Astrocyte of the spinal cord (primary cell): ENCODE data around the gene SPTBN5.
A peak's percentile ranks its signal among the peaks of the same experiment; 100 is the strongest.

Source experiments
- DNase-seq: peaks from one replicate; pipeline ENCODE4 v3.0.0; 2011; ENCODE audit warnings: low read depth, low spot score
- H3K4me3 ChIP-seq: 2 replicates; pipeline ENCODE4 v1.5.1; 2011; ENCODE audit warnings: low read depth, mild to moderate bottlenecking, low read length, moderate library complexity
- in situ Hi-C: cut with HindIII; loops from 2 replicates; pipeline ENCODE4 v1.10.0; 2017; ENCODE audit warnings: low sequenced_read_pairs
- TF ChIP-seq, protein P1 (sequence below): IDR thresholded peaks from 2 replicates; pipeline ENCODE4 v1.5.1; 2012; ENCODE audit warnings: low read depth, mild to moderate bottlenecking, low read length, inconsistent platforms

SPTBN5 gene

DNA sequence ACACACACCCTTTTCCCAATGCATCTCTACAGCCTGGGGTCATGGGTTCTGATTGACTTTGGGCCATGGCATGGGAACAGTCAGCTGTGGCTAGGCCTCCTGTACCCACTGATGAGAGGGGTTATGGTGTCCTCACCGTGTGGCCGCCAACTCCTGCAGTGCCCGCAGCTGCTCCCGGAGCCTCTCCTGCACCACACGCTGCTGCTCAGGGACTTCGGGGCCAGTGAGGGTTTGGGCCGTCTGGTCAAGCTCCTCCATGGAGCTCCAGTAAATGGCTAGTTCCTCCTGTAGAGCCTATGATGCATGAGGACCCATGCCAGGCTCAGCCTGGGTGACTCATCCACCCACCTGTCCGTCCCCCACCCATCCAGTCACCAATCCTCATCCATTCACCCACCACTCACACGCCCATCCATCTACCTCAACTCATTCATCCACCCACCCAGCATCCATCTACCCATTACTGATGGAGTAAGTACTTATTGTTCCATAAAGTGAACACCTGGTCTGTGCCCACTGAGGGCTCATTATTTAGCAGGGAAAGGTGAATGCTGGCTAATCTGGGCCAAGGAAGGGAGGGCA is 21.6 kb downstream of the SPTBN5 start:
- in situ Hi-C loops: no loop called here
- DNase-seq: no peak
- TF ChIP-seq, protein P1, sequence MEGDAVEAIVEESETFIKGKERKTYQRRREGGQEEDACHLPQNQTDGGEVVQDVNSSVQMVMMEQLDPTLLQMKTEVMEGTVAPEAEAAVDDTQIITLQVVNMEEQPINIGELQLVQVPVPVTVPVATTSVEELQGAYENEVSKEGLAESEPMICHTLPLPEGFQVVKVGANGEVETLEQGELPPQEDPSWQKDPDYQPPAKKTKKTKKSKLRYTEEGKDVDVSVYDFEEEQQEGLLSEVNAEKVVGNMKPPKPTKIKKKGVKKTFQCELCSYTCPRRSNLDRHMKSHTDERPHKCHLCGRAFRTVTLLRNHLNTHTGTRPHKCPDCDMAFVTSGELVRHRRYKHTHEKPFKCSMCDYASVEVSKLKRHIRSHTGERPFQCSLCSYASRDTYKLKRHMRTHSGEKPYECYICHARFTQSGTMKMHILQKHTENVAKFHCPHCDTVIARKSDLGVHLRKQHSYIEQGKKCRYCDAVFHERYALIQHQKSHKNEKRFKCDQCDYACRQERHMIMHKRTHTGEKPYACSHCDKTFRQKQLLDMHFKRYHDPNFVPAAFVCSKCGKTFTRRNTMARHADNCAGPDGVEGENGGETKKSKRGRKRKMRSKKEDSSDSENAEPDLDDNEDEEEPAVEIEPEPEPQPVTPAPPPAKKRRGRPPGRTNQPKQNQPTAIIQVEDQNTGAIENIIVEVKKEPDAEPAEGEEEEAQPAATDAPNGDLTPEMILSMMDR: no peak
- no peak overlapping the region for H3K4me3 ChIP-seq

DNA sequence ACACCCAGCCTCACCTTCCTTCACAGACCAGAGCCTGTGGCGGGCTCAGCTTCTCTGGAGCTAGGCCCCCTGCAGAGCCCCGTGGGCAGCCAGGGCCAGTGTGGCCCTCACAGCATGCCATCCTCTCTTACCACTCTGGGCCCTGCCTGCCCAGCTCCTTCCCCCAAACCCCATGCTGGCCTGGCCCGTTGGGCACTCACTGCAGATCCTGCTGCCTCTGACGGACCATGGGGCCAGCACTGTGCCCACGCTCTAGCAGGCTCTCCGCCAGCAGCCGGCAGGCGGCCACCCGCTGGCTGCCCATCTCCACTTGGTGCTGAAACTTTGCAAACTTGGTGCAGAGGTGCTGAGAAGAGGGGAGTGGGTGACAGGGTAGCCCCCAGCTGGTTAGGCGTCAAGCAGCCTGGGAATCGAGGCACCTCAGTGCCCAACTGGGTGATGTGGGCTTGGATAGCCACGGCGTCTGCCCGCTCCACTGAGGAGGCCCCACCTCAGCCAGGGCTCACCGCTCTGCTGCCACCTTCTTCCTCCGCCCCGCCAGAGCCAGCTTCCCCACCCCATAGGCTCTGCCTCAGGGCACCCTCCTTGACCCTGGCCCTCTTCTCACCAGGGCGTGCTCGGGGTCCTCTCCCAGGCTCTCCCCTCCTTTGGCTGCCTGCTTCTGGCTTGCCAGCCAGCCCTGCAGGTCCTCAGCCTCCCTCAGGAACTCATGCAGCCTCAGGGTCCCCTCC is 22.5 kb downstream of the SPTBN5 start:
- DNase-seq: no peak
- H3K4me3 ChIP-seq: no peak overlapping the region
- TF ChIP-seq, protein P1: no peak
- in situ Hi-C loops: no loop called here

DNA sequence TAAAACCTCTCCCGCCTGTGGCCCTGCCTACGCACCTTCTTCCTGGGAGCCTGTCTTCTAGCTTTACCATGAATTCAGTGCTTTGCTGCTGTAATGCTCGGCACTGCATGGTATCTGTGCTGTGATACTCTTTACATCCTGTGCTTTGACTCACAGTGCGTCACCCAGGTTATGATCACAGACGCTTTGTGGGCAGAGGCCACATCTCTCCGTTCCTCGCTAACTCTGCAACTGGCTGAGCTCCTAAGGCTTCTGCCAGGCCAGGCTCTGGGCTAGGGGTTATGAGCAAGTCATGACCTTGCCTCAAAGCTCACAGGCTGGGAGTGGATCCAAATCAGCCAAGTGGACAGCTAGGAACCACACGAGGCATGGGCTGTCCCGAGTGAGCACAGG is 23.2 kb downstream of the SPTBN5 start:
- TF ChIP-seq, protein P1: no peak
- DNase-seq: peak; percentile 76
- in situ Hi-C loops: no loop called here
- no peak overlapping the region for H3K4me3 ChIP-seq

DNA sequence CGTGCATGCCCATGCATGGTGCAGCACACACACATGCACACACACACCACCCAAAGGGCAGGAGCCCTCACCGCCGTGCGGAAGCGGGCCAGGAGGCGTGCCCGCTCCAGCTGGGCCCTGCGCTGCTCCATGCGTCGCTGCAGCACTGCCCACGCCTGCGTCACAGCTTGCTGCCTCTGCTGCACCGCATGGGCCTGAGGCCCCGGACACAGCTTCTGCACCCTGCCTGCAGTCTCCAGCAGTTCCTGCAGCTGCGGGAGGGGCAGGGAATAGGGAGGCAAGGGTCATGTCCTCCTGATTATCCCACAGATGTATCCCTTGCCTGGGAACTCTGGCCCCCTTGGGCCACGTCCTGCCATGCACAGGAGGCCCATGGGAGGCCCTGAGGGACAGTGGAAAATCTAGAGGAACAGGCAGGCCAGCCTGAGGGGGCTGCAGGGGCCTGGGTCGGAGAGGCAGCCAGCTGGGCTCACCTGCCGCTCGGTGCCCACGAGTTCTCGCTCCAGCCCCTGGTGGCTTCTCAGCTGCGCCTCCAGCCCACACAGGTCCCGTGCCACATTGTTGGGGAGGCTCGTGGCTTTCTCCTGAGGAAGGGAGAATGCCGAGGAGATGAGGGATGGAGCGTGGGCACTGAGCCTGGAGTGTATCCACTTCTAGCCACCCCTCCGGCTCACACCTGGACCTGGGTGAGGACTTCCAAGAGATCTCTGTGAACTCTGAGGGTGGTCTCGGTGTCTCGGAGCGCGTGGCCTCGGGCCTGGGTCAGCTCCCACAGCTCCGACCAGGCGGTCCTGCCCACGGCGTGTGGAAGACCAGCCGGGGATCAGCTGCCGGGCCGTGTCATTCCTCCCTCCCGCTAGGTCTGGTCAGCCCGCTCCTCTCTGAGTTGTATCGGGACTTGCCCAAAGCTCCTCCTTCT is 23.8 kb downstream of the SPTBN5 start:
- in situ Hi-C loops: no loop called here
- DNase-seq: no peak
- TF ChIP-seq, protein P1: no peak
- H3K4me3 ChIP-seq: no peak overlapping the region

DNA sequence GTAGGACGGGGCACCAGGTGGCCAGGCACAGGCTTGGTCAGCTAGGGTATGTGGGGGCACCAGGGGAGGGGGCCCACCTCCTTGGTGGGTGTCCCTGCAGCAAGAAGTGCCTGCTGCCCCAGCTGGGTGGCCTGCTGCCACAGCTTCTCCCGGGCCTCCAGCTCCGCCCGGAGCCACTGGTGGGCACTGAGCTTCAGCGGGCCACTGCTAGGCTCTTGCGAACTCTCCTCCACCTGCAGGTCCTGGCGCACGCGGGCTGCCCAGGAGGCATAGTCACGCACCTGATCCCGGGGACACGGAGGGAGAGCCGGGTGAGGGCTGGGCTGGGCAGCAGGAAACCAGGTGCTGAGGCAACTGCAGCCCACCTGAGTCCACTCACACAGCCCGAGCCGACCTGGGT is 25.5 kb downstream of the SPTBN5 start:
- TF ChIP-seq, protein P1: no peak
- in situ Hi-C loops: no loop called here

DNA sequence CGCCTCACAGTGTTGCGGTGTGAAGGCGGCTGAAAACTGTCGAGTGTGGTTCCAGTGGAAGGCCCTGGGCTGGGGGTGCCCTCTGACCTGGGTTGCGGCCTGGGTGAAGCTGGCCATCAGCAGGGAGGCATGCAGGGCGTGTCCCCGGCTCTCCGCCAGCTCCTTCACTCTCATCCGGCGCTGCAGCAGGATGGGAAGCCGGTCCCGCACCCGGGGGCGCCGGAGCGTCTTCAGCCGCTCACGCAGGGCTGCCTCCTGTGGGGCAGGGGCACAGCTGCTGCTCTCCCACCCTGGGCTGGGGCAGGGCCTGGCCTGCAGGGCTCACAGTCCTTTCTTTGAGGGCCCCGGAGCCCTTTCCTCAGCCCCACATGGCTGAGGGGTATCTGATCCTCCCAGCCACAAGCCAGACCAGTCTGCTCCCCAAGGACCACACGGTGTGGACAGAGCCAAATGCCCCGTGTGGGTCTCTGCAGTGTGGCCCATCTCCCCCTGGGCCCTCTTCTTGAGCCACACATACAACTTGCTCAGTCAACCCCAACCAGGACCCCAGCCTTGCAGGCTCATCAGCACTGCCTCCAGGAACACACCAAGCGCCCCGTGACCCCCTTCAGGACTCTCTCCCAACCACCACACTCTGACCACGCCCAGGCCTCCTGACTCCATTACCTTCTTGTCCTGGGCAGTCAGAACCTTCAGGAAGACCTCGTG is 26.8 kb downstream of the SPTBN5 start:
- no peak for DNase-seq
- in situ Hi-C loops: no loop called here
- H3K4me3 ChIP-seq: no peak overlapping the region
- TF ChIP-seq, protein P1: no peak

More for the DNA sequence above, 25.5 kb downstream of the SPTBN5 start:
- H3K4me3 ChIP-seq: no peak overlapping the region
- DNase-seq: no peak
